Natural killer cell (primary cell): ENCODE data around the gene SRP14. TPM values are rescaled to one million over a fixed set of nuclear protein-coding genes. Genes with fewer than 3 reads are reported as not detected.

Experiments used
- ATAC-seq, 3 donors: fragments of 150-1000 bp in 2 of 3; fragments of 200-7000 bp in 1 of 3; cut with Tn5 transposase; 1 replicate in 1 of 3; 2 replicates in 2 of 3; pipeline ENCODE4 v1.10.0; 2021; ENCODE audit warnings: mild to moderate bottlenecking in 2 of 3, moderate library complexity in 2 of 3
- DNase-seq, 2 donors: peaks; one replicate each; pipeline versions ENCODE4 v3.0.0 to v3.0.0-alpha.2; 2013 to 2021; ENCODE audit warnings: mixed read lengths in 1 of 2
- H3K27ac ChIP-seq: one replicate; pipeline ENCODE4 v1.5.1; 2013; ENCODE audit warnings: mild to moderate bottlenecking, low read length
- H3K27me3 ChIP-seq: one replicate; pipeline ENCODE4 v1.6.1; 2013; ENCODE audit warnings: low read length; ENCODE audit not compliant: control insufficient read depth, insufficient read depth
- H3K36me3 ChIP-seq: one replicate; pipeline ENCODE4 v1.6.1; 2013; ENCODE audit warnings: low read length; ENCODE audit not compliant: control insufficient read depth, insufficient read depth
- H3K4me1 ChIP-seq: one replicate; pipeline ENCODE4 v1.6.1; 2013; ENCODE audit warnings: low read length; ENCODE audit not compliant: control insufficient read depth, insufficient read depth
- H3K4me3 ChIP-seq: one replicate; pipeline ENCODE4 v1.5.1; 2013; ENCODE audit warnings: low read length
- H3K9me3 ChIP-seq: one replicate; pipeline ENCODE4 v1.6.1; 2013; ENCODE audit warnings: low read length; ENCODE audit not compliant: control insufficient read depth, insufficient read depth
- H3K27ac Mint-ChIP-seq, 2 donors: one replicate each; pipeline ENCODE4 v1.8.0; 2022; ENCODE audit warnings: mild to moderate bottlenecking in 2 of 2, mixed read lengths in 2 of 2, moderate library complexity in 1 of 2
- H3K27me3 Mint-ChIP-seq, 2 donors: one replicate each; pipeline ENCODE4 v1.8.0; 2022; ENCODE audit warnings: low read depth in 2 of 2, mixed read lengths in 2 of 2
- H3K36me3 Mint-ChIP-seq: one replicate; pipeline ENCODE4 v1.8.0; 2022; ENCODE audit warnings: mixed read lengths
- H3K4me1 Mint-ChIP-seq, 2 donors: one replicate each; pipeline ENCODE4 v1.8.0; 2022; ENCODE audit warnings: mixed read lengths in 2 of 2
- H3K4me3 Mint-ChIP-seq: one replicate; pipeline ENCODE4 v1.8.0; 2022; ENCODE audit warnings: mild to moderate bottlenecking, moderate library complexity, mixed read lengths
- H3K9me3 Mint-ChIP-seq, 2 donors: one replicate each; pipeline ENCODE4 v1.8.0; 2022; ENCODE audit warnings: mixed read lengths in 2 of 2
- WGBS: methylation state at CpG from one replicate; pipeline ENCODE4 v1.1.7; 2013; ENCODE audit warnings: missing lambda C conversion rate; ENCODE audit not compliant: insufficient coverage; 5-methylcytosine and 5-hydroxymethylcytosine counted together
- intact Hi-C: fragments of 100-400 bp; cut with micrococcal nuclease; formaldehyde crosslinking; loops from one replicate; pipeline ENCODE4 v1.14.2; 2022
- total RNA-seq, 4 donors: library from RNA; stranded (reverse); fragments of 120-200 nt in 1 of 4; gene quantifications; one replicate each; pipeline versions ENCODE4 v1.2.3 to v1.2.4, GENCODE V29; 2013 to 2022
- TF ChIP-seq, protein P1 (sequence below): fragments of 200-600 bp; IDR thresholded peaks from one replicate; pipeline ENCODE4 v1.8.0; 2022; ENCODE audit warnings: antibody characterized with exemption

The SRP14 gene
- total RNA-seq, 3 donors from 2014 or later (not counting 1 experiment from before 2014, with no cell fraction given) = 126 to 143 (median 127) TPM

DNA sequence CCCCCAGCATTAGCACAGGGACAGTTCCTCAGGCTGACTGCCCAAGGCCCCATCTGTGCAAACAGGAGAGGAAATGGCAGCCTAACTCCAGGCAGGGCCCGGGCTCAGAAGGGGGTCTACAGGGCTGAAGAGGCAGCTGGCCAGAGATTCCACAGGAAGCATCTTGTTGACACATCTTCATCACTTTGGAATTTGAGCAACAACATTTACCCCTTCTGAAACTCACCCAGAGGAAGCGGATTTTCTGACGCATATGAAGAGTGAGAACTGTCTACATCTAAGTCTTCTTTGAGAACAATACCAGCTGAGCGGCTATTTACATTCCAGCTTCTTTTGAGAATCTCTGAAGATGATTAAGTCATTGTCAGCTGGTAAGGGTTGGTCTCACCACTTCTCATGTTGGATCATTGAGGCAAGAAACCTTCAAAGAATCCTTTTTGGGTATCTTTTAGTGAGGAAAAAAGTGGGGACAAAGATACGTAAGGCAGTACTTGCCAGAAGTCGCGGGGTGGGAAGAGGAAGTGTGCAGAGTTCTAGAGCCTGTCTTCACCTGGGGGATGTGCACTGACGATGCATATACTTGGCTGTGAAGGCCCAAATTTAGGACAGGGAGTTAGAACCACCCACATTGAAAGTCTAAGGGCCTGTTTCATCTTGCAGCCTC lies 25.4 kb upstream of the SRP14 start:
- Mint-ChIP-seq H3K9me3 (no peaks in the 10 kb centered on the region), H3K4me1 (no peaks in the 10 kb centered on the region), H3K27ac (no peak overlapping the region), H3K27me3 (no peaks in the 10 kb centered on the region), H3K36me3 (no peaks in the 10 kb centered on the region), H3K4me3 (no peak overlapping the region)
- peak overlapping the region; percentile 32 for H3K27ac ChIP-seq
- TF ChIP-seq, protein P1, sequence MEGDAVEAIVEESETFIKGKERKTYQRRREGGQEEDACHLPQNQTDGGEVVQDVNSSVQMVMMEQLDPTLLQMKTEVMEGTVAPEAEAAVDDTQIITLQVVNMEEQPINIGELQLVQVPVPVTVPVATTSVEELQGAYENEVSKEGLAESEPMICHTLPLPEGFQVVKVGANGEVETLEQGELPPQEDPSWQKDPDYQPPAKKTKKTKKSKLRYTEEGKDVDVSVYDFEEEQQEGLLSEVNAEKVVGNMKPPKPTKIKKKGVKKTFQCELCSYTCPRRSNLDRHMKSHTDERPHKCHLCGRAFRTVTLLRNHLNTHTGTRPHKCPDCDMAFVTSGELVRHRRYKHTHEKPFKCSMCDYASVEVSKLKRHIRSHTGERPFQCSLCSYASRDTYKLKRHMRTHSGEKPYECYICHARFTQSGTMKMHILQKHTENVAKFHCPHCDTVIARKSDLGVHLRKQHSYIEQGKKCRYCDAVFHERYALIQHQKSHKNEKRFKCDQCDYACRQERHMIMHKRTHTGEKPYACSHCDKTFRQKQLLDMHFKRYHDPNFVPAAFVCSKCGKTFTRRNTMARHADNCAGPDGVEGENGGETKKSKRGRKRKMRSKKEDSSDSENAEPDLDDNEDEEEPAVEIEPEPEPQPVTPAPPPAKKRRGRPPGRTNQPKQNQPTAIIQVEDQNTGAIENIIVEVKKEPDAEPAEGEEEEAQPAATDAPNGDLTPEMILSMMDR = no peak
- no peak overlapping the region for H3K4me3 ChIP-seq
- H3K9me3 ChIP-seq = no peaks in the 10 kb centered on the region
- DNase-seq (peak in 1 of 2 donors; percentile 22), ATAC-seq (no peak)
- 62% methylated on average over 8 of the region's 8 CpGs for WGBS
- peaks cover 6% of the 10 kb centered on the region for H3K4me1 ChIP-seq
- intact Hi-C loops = no loop called here
- H3K27me3 ChIP-seq = no peaks in the 10 kb centered on the region
- H3K36me3 ChIP-seq = no peaks in the 10 kb centered on the region

DNA sequence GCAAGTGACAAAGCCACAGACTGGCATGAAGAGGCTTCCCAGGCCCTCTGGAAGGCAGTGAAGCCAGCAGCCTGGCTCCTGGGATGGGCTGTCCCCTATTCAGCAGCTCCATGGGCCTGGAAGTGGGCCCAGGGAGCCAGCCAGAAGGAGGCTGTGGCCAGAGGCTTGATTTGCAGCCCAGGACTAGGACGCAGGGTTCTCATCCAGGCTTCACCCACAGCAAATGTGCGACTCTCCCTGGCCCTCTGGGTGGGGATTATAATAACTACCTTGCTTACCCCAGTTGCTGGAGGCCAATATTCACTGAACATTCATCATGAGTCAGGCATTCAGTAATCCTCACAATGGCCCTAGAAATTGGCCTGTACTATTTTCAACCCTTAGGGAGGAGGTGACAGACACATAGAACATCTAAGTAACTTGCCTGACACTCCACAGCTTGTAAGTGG lies 24.6 kb upstream of the SRP14 start:
- no peak overlapping the region for H3K4me3 Mint-ChIP-seq
- no peaks in the 10 kb centered on the region for H3K36me3 Mint-ChIP-seq
- TF ChIP-seq, protein P1 = no peak
- Histone ChIP-seq H3K27me3 (no peaks in the 10 kb centered on the region), H3K36me3 (no peaks in the 10 kb centered on the region), H3K4me3 (no peak overlapping the region), H3K9me3 (no peaks in the 10 kb centered on the region), H3K4me1 (peaks cover 3% of the 10 kb centered on the region), H3K27ac (no peak overlapping the region)
- no peak overlapping the region for H3K27ac Mint-ChIP-seq
- no peaks in the 10 kb centered on the region for H3K9me3 Mint-ChIP-seq
- DNase-seq = no peak
- ATAC-seq = no peak
- H3K4me1 Mint-ChIP-seq = peaks cover 3% of the 10 kb centered on the region in 2 donors
- no peaks in the 10 kb centered on the region for H3K27me3 Mint-ChIP-seq
- 89% methylated on average over 2 of the region's 2 CpGs for WGBS
- intact Hi-C loops = no loop called here

DNA sequence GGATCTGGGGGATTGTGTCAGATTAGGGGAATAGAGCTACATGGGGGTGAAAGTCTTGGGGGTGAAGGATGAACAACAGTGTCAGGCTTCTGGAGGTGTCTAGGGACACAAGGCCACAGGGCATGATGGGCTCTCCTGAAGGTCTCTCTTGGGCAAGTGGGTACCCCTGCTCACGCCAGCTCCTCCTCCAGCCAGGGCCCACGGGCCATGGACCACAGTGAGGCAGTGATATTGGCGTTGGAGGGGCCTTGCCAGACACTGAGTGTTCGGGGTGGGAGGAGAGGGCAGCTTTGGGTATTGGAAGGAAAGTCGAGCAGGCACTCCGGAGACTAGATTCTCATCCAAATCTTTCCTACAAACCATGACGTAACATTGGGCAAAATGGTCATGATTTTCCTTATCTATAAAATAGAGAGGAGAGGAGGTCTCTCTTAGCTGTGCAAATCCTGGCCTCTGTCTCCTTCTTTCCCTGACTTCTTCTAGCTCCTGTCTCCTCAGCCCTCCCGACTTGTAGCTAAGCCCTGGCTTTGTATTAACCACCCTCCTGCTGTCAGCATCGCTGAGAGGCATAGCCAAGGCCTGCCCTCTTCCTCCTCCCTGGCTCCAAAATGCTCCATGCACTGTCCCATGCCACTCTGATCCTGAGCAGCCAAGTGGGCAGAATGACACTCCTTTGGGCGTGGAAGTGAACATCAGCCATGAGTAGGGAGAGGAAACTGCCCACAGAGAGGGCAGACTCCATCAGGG lies 24.0 kb upstream of the SRP14 start:
- no peaks in the 10 kb centered on the region for H3K36me3 ChIP-seq
- no peaks in the 10 kb centered on the region for H3K36me3 Mint-ChIP-seq
- ATAC-seq (no peak), DNase-seq (no peak)
- no peaks in the 10 kb centered on the region for H3K27me3 ChIP-seq
- intact Hi-C loops = no loop called here
- TF ChIP-seq, protein P1 = no peak
- H3K9me3 Mint-ChIP-seq = no peaks in the 10 kb centered on the region
- H3K4me3 ChIP-seq = no peak overlapping the region
- H3K27ac ChIP-seq = no peak overlapping the region
- no peak overlapping the region for H3K4me3 Mint-ChIP-seq
- peaks cover 3% of the 10 kb centered on the region for H3K4me1 ChIP-seq
- no peaks in the 10 kb centered on the region for H3K9me3 ChIP-seq
- peaks cover 8 to 9% of the 10 kb centered on the region in 2 donors for H3K4me1 Mint-ChIP-seq
- H3K27me3 Mint-ChIP-seq = no peaks in the 10 kb centered on the region
- no peak overlapping the region for H3K27ac Mint-ChIP-seq
- WGBS = 94% methylated on average over 7 of the region's 10 CpGs
